Activated CD4-positive, alpha-beta T cell treated with anti-CD3 and anti-CD28 coated beads for 24 hours (primary cell): ENCODE data around the gene FGF12.
"Not testable (repeated sequence)": the region's sequence is repeated elsewhere in the genome, so short reads cannot be mapped to it uniquely, and the experiment has no call there.

ENCODE experiments used
- DNase-seq, 2 donors: peaks; one replicate each; pipeline ENCODE4 v3.0.0-alpha.2; 2020; ENCODE audit warnings: low read depth in 2 of 2

Gene FGF12

GRCh38 chr3:192727032-192727847 is at the start of gene FGF12:
Gene FGF12 (minus strand): TSS chr3:192727541.
- DNase-seq = no peak

GRCh38 chr3:192774341-192774740 is 47.0 kb upstream of the FGF12 start:
- DNase-seq = not testable (repeated sequence)

GRCh38 chr3:192772240-192772894 is 45.0 kb upstream of the FGF12 start:
- DNase-seq = no peak

GRCh38 chr3:192758654-192759053 is 31.3 kb upstream of the FGF12 start:
- no peak for DNase-seq

- no peak for DNase-seq
Observed at GRCh38 chr3:192751148-192751547, 23.8 kb upstream of the FGF12 start.

- DNase-seq = no peak
Observed at GRCh38 chr3:192750201-192750600, 22.9 kb upstream of the FGF12 start.

- DNase-seq = no peak
Observed at GRCh38 chr3:192747746-192748145, 20.4 kb upstream of the FGF12 start.

- no peak for DNase-seq
Observed at GRCh38 chr3:192747145-192747544, 19.8 kb upstream of the FGF12 start.

GRCh38 chr3:192745150-192745549 is 17.8 kb upstream of the FGF12 start:
- no peak for DNase-seq

- DNase-seq = not testable (repeated sequence)
Observed at GRCh38 chr3:192744604-192745003, 17.3 kb upstream of the FGF12 start.

- no peak for DNase-seq
Observed at GRCh38 chr3:192737506-192737905, 10.2 kb upstream of the FGF12 start.

GRCh38 chr3:192731233-192731632 is 3.9 kb upstream of the FGF12 start:
- no peak for DNase-seq

GRCh38 chr3:192726385-192726784 is 956 bp downstream of the FGF12 start:
- no peak for DNase-seq

GRCh38 chr3:192719964-192720363 is 7.4 kb downstream of the FGF12 start:
- no peak for DNase-seq

- no peak for DNase-seq
Observed at GRCh38 chr3:192718156-192718555, 9.2 kb downstream of the FGF12 start.

GRCh38 chr3:192715126-192715525 is 12.2 kb downstream of the FGF12 start:
- no peak for DNase-seq

- not testable (repeated sequence) for DNase-seq
Observed at GRCh38 chr3:192711126-192711525, 16.2 kb downstream of the FGF12 start.

GRCh38 chr3:192710366-192710765 is 17.0 kb downstream of the FGF12 start:
- DNase-seq = no peak

- DNase-seq = no peak
Observed at GRCh38 chr3:192706272-192706671, 21.1 kb downstream of the FGF12 start.

GRCh38 chr3:192700885-192701284 is 26.5 kb downstream of the FGF12 start:
- DNase-seq = no peak

- no peak for DNase-seq
Observed at GRCh38 chr3:192696943-192697587, 30.3 kb downstream of the FGF12 start.

- no peak for DNase-seq
Observed at GRCh38 chr3:192687488-192688152, 39.7 kb downstream of the FGF12 start.
